Tibial artery (tissue), 4 donors: ENCODE results near the gene GAB1.

Experiments used
- DNase-seq, 2 donors: peaks; one replicate each; pipeline ENCODE4 v3.0.0-alpha.2; 2019
- H3K27ac ChIP-seq, 2 donors: fragments of 200-600 bp; sonication (generic) in 1 of 2; 1 replicate in 1 of 2; 2 replicates in 1 of 2; pipeline ENCODE4 v1.5.1; 2018 to 2019; ENCODE audit warnings: mild to moderate bottlenecking in 1 of 2
- H3K27me3 ChIP-seq, 2 donors: fragments of 200-600 bp; sonication (generic) in 1 of 2; one replicate each; pipeline versions ENCODE4 v1.5.1 to v1.6.0; 2016 to 2019
- H3K36me3 ChIP-seq, 3 donors: fragments of 200-600 bp; sonication (generic) in 2 of 3; one replicate each; pipeline ENCODE4 v1.5.1; 2016 to 2019; ENCODE audit warnings: mild to moderate bottlenecking in 2 of 3
- H3K4me1 ChIP-seq, 4 donors: fragments of 200-600 bp; sonication (generic) in 2 of 4; 1 replicate in 3 of 4; 2 replicates in 1 of 4; pipeline ENCODE4 v1.5.1; 2016 to 2019
- H3K4me3 ChIP-seq, 2 donors: fragments of 200-600 bp; sonication (generic) in 1 of 2; 1 replicate in 1 of 2; 2 replicates in 1 of 2; pipeline ENCODE4 v1.5.1; 2018 to 2019; ENCODE audit warnings: mild to moderate bottlenecking in 2 of 2
- H3K9me3 ChIP-seq, 3 donors: fragments of 200-600 bp; sonication (generic) in 1 of 3; one replicate each; pipeline ENCODE4 v1.5.1; 2016 to 2019
- intact Hi-C: fragments of 100-400 bp; cut with DNase I; formaldehyde crosslinking; loops from one replicate; pipeline ENCODE4 v1.15.0; 2023; ENCODE audit warnings: low total_unique reads
- TF ChIP-seq, protein P1 (sequence below), 2 experiments: fragments of 200-600 bp in 1 of 2; fragments of 450-650 bp in 1 of 2; IDR thresholded peaks; one replicate each; pipeline ENCODE4 v1.5.1; 2017 to 2019; ENCODE audit warnings: antibody characterized with exemption in 2 of 2, mild to moderate bottlenecking in 1 of 2, moderate library complexity in 1 of 2

The GAB1 gene

DNA sequence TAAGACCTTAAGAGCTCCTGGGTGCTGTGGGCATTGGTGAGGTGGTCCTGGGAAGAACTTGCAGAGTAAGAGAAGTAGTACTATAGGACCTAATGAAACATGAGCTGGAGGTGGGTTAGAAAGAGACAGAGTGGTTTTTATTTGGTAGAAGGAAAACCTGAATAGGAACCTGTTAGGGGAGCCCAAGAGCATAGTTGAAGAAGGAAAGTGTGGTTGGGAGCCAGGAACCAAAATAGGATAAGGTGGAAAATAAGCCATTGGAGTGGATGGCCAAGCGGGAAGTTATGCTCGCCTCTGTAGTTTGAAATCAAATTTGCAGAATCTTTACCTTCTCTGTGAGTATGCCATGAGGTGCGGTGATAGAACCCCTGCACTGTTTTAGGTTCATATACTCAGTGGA is 26.7 kb downstream of the GAB1 start:
- H3K27ac ChIP-seq: peak overlapping the region; percentile 68 to 70
- no peaks in the 10 kb centered on the region for H3K36me3 ChIP-seq
- peaks cover 0 to 68% (median 39%) of the 10 kb centered on the region in 4 donors for H3K4me1 ChIP-seq
- TF ChIP-seq, protein P1, sequence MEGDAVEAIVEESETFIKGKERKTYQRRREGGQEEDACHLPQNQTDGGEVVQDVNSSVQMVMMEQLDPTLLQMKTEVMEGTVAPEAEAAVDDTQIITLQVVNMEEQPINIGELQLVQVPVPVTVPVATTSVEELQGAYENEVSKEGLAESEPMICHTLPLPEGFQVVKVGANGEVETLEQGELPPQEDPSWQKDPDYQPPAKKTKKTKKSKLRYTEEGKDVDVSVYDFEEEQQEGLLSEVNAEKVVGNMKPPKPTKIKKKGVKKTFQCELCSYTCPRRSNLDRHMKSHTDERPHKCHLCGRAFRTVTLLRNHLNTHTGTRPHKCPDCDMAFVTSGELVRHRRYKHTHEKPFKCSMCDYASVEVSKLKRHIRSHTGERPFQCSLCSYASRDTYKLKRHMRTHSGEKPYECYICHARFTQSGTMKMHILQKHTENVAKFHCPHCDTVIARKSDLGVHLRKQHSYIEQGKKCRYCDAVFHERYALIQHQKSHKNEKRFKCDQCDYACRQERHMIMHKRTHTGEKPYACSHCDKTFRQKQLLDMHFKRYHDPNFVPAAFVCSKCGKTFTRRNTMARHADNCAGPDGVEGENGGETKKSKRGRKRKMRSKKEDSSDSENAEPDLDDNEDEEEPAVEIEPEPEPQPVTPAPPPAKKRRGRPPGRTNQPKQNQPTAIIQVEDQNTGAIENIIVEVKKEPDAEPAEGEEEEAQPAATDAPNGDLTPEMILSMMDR (IDR thresholded peaks at IDR 0.05): no peak
- H3K9me3 ChIP-seq: no peaks in the 10 kb centered on the region
- H3K27me3 ChIP-seq: no peaks in the 10 kb centered on the region
- no peak overlapping the region for H3K4me3 ChIP-seq
- DNase-seq: no peak
- intact Hi-C loops: no loop called here

DNA sequence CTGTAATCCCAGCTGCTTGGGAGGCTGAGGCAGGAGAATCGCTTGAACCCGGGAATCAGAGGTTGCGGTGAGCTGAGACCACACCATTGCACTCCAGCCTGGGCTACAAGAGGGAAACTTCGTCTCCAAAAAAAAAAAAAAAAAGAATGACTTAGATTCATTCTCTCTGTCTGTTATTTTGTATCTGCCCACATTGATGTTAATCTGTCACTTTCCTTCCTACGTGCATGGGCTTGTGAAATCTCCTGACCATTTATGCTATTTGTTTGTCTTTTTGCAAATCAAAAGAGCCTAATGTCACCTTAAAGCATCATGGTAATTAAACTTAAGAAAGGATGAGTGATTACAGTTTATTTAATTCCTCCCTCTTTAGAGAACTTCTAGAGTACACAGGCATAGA is 27.4 kb downstream of the GAB1 start:
- DNase-seq: no peak
- TF ChIP-seq, protein P1 (IDR thresholded peaks at IDR 0.05): no peak
- intact Hi-C loops: no loop called here
- Histone ChIP-seq H3K27me3 (no peaks in the 10 kb centered on the region), H3K27ac (peak overlapping the region in 1 of 2 donors; percentile 68), H3K4me1 (peaks cover 0 to 67% (median 42%) of the 10 kb centered on the region in 4 donors), H3K4me3 (no peak overlapping the region), H3K36me3 (no peaks in the 10 kb centered on the region), H3K9me3 (no peaks in the 10 kb centered on the region)

DNA sequence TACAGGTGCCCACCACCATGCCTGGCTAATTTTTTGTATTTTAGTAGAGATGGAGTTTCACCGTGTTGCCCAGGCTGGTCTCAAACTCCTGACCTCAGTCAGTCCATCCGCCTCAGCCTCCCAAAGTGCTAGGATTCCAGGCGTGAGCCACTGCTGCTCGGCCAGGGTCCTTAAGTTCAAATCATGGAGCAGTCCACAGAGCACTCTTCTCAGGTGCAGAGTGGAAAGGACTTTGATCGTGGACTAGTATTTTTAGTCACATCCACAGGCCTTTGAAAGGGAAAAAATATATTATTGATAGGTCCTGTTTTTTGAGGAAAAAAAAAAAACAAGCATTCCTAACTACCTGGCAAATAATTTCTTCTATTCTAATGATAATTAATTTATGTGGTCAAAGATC is 31.2 kb downstream of the GAB1 start:
- H3K4me3 ChIP-seq: no peak overlapping the region
- no peak overlapping the region for H3K27ac ChIP-seq
- no peaks in the 10 kb centered on the region for H3K36me3 ChIP-seq
- intact Hi-C loops: no loop called here
- no peaks in the 10 kb centered on the region for H3K27me3 ChIP-seq
- TF ChIP-seq, protein P1 (IDR thresholded peaks at IDR 0.05): no peak
- no peak for DNase-seq
- peaks cover 0 to 52% (median 21%) of the 10 kb centered on the region in 4 donors for H3K4me1 ChIP-seq
- no peaks in the 10 kb centered on the region for H3K9me3 ChIP-seq

DNA sequence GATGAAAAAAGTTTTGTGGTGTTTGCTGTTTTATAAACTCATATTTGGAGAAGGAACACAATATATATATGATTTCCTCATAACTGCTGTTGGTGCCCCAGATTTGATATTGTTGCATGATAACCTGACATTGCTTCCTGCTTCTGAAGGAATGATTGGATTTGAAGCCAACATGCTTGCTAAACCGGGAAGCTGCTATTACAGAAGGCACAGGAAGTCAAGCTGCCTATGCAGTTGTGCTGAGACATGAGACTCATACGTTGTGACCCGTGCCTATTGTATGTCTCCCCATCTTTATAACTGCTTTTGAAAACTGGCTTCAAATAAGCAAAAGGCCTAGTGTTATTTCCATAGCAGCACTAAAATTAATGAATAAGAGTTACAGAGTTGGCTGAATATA is 32.9 kb downstream of the GAB1 start:
- Histone ChIP-seq H3K27ac (no peak overlapping the region), H3K27me3 (no peaks in the 10 kb centered on the region)

DNA sequence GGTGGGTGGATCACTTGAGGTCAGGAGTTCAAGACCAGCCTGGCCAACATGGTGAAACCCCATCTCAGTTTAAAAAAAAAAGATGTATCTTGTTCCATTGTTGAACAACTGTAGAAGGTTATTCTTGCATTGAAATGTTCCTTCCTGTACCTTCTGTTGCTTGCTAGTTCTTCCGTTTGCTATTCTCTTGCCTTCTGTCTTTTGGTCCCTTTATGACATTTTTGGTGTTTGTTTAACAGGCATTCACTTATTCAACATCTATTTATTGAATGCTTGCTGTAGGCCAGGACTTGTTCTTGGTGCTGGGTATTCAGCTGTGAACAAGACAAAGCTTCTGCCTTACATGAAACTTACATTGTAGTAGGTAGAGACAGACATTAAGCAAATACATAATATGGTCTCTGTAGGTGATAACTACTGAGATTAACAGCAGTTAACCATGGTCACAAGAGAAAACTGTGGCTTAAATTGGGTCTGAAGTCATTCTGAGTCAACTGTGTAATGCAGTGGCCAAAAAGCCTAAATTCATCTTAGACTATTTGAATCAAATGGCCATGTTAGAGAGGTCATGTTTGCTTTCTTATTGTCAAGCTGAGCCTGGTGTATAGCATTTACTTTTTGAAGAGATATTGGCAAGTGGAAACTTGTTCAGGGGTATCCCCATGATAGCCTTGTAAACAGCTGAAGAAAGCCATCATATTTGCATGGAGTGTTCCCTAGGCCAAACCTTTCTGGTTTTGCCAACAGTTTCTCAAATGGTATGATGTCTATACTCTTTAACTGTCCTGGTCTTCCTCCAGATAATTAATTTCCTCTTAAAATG is 35.6 kb downstream of the GAB1 start:
- Histone ChIP-seq H3K9me3 (no peaks in the 10 kb centered on the region), H3K27ac (peak overlapping the region in 1 of 2 donors; percentile 26), H3K27me3 (no peaks in the 10 kb centered on the region), H3K4me3 (no peak overlapping the region), H3K4me1 (peaks cover 0 to 80% (median 52%) of the 10 kb centered on the region in 4 donors), H3K36me3 (no peaks in the 10 kb centered on the region)
- TF ChIP-seq, protein P1 (IDR thresholded peaks at IDR 0.05): no peak
- no peak for DNase-seq
- intact Hi-C loops: no loop called here

More for the DNA sequence above, 32.9 kb downstream of the GAB1 start:
- Histone ChIP-seq H3K4me3 (no peak overlapping the region), H3K9me3 (no peaks in the 10 kb centered on the region), H3K36me3 (no peaks in the 10 kb centered on the region), H3K4me1 (peaks cover 0 to 53% (median 26%) of the 10 kb centered on the region in 4 donors)
- TF ChIP-seq, protein P1 (IDR thresholded peaks at IDR 0.05): no peak
- intact Hi-C loops: no loop called here
- DNase-seq: no peak
